Measurements from ENCODE around the gene SLC7A14.

SLC7A14 gene

GRCh38 chr3:170426240-170426797, 159.6 kb downstream of the SLC7A14 start:
- no peak for DNase-seq (ENCODE audit: low spot score)

- no peak for DNase-seq (ENCODE audit: low spot score)
These were observed 160.2 kb downstream of the SLC7A14 start for GRCh38 chr3:170425491-170426239.

GRCh38 chr3:170424879-170425278, 161.0 kb downstream of the SLC7A14 start:
- no peak for DNase-seq (ENCODE audit: low spot score)

DNA sequence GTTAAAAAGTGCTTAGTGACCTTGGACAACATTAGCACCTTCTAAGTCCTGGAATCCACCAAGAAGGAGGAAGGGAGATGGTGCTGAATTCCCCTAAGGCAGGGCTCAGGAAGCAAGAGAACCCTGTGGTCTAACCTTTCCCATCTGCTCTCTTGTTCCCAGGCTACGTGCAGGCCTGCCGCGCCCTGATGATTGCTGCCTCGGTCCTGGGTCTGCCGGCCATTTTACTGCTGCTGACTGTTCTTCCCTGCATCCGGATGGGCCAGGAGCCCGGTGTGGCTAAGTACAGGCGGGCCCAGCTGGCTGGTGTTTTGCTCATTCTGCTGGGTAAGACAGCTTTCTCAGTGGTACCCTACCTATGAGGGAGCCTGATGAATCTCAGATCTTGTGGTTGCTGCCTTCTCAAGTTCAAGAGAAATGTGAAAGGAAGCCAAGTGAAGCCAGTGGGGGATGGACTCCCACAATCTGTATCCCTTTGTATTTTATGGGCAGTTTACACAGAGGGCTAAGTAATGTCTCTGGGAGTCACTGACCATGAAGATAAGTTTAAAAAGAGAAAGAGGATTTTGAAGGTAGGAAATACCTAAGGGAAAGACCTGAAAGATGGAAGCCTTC, 162.8 kb downstream of the SLC7A14 start:
- DNase-seq (ENCODE audit: low spot score): no peak

DNA sequence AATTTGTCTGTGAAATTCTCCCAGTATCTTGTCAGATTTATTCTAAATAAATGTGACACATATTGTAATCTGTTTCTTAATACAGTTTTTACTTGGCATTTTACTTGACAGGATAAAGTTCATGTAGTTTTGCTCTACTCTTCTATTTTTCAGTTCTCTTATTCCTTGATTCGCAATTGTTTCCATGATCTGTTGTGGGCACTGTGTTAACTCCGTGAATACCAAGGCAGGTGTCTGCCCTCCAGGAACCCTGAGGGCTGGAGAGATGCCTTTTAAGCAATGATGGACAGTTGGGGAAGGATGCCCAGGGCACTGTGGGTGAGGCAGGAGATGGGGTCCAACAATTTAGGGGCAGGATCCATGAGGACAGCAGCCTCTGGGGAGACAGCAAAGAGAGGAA, 164.1 kb downstream of the SLC7A14 start:
- DNase-seq (ENCODE audit: low spot score): no peak

DNA sequence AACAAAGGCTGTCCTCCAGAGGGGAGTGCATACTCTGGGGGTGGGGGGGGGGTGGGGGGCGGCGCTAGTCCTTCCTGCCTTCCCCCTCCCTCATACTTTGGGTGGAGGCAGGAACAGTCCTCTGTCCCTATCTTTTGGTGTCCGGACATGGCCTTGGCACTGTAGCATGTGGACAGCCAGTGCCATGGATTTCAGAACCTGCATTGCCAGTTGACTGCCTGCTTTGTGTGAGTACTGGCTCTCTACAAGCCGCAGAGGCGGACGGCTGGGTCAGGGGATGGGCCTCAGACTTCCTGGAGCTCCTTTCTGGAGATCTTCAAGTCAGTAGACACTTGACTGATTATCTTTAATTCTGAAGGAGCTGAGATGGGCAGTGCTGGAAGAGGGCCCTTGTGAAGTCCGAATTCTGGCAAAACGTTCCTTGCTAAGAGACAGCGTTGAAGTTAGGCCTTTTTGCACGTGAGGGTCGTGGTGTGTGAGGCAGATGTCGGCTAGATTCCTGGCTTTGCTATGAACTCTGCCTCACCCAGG, 164.7 kb downstream of the SLC7A14 start:
- no peak for DNase-seq (ENCODE audit: low spot score)

DNA sequence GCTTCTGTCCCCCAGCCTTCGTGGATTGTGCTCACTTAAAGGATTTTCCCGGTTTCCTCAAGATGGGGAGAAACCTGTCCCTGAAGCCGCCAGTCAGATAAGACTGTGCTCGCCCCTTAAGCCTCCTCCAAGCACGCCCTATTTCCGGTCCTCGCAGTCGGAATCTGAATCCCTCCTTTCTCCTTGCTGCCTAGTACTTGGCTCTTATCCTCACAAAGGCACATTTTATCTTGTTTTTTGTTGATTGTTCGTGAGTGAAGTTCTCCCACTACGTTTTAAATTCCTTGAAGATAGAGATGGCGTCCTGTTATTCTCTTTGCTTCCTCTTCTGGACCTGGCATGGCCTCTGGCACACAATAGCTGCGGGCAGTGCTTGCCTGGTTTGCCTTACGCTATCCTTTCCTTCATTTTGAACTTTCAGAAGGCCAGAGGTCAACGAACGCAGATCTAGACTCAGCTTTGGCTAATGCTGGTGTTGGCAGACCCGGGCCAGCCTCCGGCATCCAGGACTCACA, 165.5 kb downstream of the SLC7A14 start:
- no peak for DNase-seq (ENCODE audit: low spot score)

DNA sequence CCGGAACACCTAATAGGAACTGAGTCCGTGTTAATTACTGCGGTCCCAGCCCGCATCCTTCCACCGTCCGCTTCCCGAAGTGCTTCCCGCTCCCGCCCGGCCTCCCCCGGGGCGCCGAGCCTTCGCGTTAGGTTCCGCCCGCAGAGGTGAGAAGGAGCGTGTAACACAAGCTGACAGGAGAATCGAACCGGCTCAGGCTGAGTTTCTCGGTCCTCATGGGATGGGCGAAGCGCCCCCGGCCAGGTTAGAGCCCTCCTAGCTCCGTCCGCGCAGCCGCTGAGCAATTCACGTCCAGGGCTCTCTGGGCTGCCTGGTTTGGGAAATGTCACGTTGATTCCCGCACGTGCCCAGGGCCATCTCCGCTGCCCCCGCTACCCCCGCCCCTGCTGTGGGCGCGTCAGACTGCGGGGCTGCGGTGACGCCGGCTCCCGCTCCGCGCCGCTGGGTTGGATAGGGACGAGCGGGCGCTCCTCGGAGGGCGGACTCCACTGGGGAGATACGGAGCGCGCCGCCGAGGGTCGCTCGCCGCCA, 166.3 kb downstream of the SLC7A14 start:
- DNase-seq (ENCODE audit: low spot score): no peak

GRCh38 chr3:170418422-170419398, 167.2 kb downstream of the SLC7A14 start, which contains the start of gene CLDN11:
CLDN11 (plus strand) TSS chr3:170418868; CDS start chr3:170419067, 199 bp downstream.
- peak; percentile 39 for DNase-seq (ENCODE audit: low spot score)

DNA sequence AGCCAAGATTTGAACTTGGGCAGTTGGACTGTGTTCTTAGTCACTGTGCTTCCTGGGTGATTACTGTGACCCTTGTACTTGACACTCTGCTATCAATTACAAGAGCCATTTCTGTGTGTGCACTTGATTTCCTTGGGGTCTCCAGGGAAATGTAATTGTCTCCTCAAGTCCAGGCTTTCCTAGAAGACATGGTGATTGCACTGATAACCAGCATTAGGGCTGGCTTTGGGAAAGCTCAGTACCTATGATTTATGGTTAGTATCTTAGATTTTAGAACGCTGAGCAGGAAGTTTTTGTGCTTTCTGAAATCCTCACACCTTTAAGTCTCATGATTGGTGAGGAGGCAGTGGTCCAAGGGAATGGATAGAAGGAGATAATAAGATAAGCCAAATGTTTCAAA, 168.8 kb downstream of the SLC7A14 start:
- DNase-seq (ENCODE audit: low spot score): no peak

GRCh38 chr3:170414202-170414663, 171.6 kb downstream of the SLC7A14 start:
- DNase-seq (ENCODE audit: low spot score): peak; percentile 57

GRCh38 chr3:170413291-170413690, 172.6 kb downstream of the SLC7A14 start:
- no peak for DNase-seq (ENCODE audit: low spot score)

- DNase-seq (ENCODE audit: low spot score): peak; percentile 24
These were observed 175.3 kb downstream of the SLC7A14 start for GRCh38 chr3:170410428-170411029.
